Measurements from ENCODE around the gene DAAM2.

DNA sequence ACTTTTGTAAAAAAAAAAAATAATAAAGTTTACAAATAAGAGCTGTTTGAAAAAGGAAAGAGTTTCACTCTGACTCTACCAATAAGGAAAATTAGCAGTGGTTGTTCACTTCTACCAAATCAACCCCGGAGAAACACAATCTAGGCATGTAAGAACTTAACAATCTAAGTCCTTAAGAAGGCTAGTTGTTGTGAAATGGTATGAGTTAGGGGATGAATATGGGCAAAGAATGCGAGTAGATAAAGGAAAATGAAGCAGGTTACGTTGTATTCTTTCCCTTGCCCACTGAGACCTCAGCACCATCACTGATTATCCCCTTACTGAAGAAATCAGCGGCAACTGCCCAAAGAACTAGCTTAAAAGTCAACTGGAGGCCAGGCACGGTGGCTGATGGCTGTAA lies 126.7 kb downstream of the DAAM2 start:
- TF ChIP-seq, protein P1, sequence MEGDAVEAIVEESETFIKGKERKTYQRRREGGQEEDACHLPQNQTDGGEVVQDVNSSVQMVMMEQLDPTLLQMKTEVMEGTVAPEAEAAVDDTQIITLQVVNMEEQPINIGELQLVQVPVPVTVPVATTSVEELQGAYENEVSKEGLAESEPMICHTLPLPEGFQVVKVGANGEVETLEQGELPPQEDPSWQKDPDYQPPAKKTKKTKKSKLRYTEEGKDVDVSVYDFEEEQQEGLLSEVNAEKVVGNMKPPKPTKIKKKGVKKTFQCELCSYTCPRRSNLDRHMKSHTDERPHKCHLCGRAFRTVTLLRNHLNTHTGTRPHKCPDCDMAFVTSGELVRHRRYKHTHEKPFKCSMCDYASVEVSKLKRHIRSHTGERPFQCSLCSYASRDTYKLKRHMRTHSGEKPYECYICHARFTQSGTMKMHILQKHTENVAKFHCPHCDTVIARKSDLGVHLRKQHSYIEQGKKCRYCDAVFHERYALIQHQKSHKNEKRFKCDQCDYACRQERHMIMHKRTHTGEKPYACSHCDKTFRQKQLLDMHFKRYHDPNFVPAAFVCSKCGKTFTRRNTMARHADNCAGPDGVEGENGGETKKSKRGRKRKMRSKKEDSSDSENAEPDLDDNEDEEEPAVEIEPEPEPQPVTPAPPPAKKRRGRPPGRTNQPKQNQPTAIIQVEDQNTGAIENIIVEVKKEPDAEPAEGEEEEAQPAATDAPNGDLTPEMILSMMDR (conservative IDR thresholded peaks at IDR 0.05) = no peak
- no peak for TF ChIP-seq ZFX (IDR thresholded peaks at IDR 0.05)

All from C4-2B (cell line).